Body of pancreas (tissue), 4 donors: ENCODE measurements around the gene CIRBP.

Source experiments
- POLR2A ChIP-seq, 3 donors: fragments of 450-650 bp; IDR thresholded peaks; one replicate each; pipeline ENCODE4 v1.6.1; 2016; ENCODE audit warnings: antibody characterized with exemption in 3 of 3, mild to moderate bottlenecking in 2 of 3
- TF ChIP-seq, protein P1 (sequence below), 7 experiments: fragments of 450-650 bp in 4 of 7; fragments of 200-600 bp in 3 of 7; sonication (generic) in 3 of 7; IDR thresholded peaks; one replicate each; pipeline ENCODE4 v1.5.1; 2016 to 2019; ENCODE audit warnings: antibody characterized with exemption in 7 of 7

DNA sequence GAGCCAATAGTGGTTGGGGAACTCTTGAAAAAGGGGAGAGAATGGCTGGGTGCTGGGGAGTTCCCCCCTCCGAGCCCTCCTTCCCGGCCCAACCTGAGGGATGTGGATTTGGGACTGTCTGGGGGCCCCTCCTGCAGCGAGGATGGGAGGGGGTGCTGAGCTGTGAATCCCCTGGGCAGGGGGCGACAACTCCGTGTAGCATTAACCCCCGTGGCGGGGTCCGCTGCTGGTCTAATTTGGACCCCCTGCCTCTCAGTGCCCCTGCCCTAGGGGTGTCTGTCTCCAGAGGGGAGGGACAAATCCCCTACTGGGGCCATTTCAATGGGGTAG, 11.0 kb upstream of the CIRBP start:
- TF ChIP-seq, protein P1, sequence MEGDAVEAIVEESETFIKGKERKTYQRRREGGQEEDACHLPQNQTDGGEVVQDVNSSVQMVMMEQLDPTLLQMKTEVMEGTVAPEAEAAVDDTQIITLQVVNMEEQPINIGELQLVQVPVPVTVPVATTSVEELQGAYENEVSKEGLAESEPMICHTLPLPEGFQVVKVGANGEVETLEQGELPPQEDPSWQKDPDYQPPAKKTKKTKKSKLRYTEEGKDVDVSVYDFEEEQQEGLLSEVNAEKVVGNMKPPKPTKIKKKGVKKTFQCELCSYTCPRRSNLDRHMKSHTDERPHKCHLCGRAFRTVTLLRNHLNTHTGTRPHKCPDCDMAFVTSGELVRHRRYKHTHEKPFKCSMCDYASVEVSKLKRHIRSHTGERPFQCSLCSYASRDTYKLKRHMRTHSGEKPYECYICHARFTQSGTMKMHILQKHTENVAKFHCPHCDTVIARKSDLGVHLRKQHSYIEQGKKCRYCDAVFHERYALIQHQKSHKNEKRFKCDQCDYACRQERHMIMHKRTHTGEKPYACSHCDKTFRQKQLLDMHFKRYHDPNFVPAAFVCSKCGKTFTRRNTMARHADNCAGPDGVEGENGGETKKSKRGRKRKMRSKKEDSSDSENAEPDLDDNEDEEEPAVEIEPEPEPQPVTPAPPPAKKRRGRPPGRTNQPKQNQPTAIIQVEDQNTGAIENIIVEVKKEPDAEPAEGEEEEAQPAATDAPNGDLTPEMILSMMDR (IDR thresholded peaks at IDR 0.05) = no peak
- no peak for TF ChIP-seq POLR2A (IDR thresholded peaks at IDR 0.05)
